Uterus (tissue), 4 donors: ENCODE results near the gene UBR2. TPM values are rescaled to one million over a fixed set of nuclear protein-coding genes. Genes with fewer than 3 reads are reported as not detected.
"Not testable (repeated sequence)": the region's sequence is repeated elsewhere in the genome, so short reads cannot be mapped to it uniquely, and the experiment has no call there.

Experiments used
- DNase-seq, 2 donors: peaks; one replicate each; pipeline ENCODE4 v3.0.0-alpha.2; 2019 to 2020
- H3K27ac ChIP-seq, 2 donors: fragments of 200-600 bp; sonication (generic); 1 replicate in 1 of 2; 2 replicates in 1 of 2; pipeline ENCODE4 v1.5.1; 2016 to 2018
- H3K27me3 ChIP-seq, 2 donors: fragments of 200-600 bp; sonication (generic); one replicate each; pipeline ENCODE4 v1.5.1; 2018 to 2019; ENCODE audit warnings: control low read depth in 1 of 2
- H3K36me3 ChIP-seq, 2 donors: fragments of 200-600 bp; sonication (generic); one replicate each; pipeline ENCODE4 v1.5.1; 2019; ENCODE audit warnings: control low read depth in 1 of 2
- H3K4me1 ChIP-seq, 2 donors: fragments of 200-600 bp; sonication (generic); one replicate each; pipeline ENCODE4 v1.5.1; 2018 to 2019; ENCODE audit warnings: control low read depth in 1 of 2
- H3K4me3 ChIP-seq, 2 donors: fragments of 200-600 bp; sonication (generic); 1 replicate in 1 of 2; 2 replicates in 1 of 2; pipeline ENCODE4 v1.5.1; 2018 to 2019; ENCODE audit warnings: mild to moderate bottlenecking in 1 of 2
- H3K9me3 ChIP-seq, 2 donors: fragments of 200-600 bp; sonication (generic); one replicate each; pipeline ENCODE4 v1.5.1; 2019; ENCODE audit warnings: control low read depth in 1 of 2
- POLR2A ChIP-seq, 2 donors: fragments of 450-650 bp; IDR thresholded peaks; one replicate each; pipeline ENCODE4 v1.6.1; 2016; ENCODE audit warnings: antibody characterized with exemption in 2 of 2, mild to moderate bottlenecking in 1 of 2, moderate library complexity in 1 of 2
- intact Hi-C: fragments of 100-400 bp; cut with DNase I; formaldehyde crosslinking; loops from one replicate; pipeline ENCODE4 v1.15.1; 2023; ENCODE audit warnings: low total_unique reads
- total RNA-seq, 4 donors: library from RNA; depleted of rRNA in 3 of 4; stranded (reverse); fragments of >200 nt in 3 of 4; gene quantifications; one replicate each; pipeline versions ENCODE4 v1.1.0 to v1.2.4, GENCODE V29; 2014 to 2023
- TF ChIP-seq, protein P1 (sequence below), 4 experiments: fragments of 200-600 bp in 2 of 4; fragments of 450-650 bp in 2 of 4; sonication (generic) in 2 of 4; IDR thresholded peaks; one replicate each; pipeline ENCODE4 v1.5.1; 2016 to 2019; ENCODE audit warnings: antibody characterized with exemption in 4 of 4, mild to moderate bottlenecking in 2 of 4, moderate library complexity in 1 of 4
- donor health status: DM: yes; HTN: yes; CAD: no.

UBR2 gene
- total RNA-seq, 4 donors from 2014 or later = 13.2 to 44.2 (median 29.5) TPM

DNA sequence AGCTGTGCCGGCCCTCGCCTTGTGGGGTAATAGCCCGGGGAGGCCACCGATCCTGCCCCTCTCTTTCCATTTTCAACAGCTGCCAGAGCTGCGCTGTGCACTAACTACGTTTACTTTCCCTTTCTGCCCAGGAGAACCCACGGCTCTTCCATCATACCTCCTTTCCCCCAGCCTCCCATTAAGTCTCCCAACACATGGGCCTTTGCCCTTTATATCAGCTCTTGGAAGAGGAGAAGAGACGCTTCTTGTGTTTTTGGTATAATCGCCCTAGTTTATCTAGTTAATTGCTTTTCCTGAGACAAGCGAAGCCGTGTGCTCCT lies 637 bp downstream of the UBR2 start:
- no peaks in the 10 kb centered on the region for H3K27me3 ChIP-seq
- peak overlapping the region; percentile 92 to 97 for H3K4me3 ChIP-seq
- intact Hi-C loops = no loop called here
- H3K9me3 ChIP-seq = no peaks in the 10 kb centered on the region
- H3K4me1 ChIP-seq = peaks cover 0 to 11% of the 10 kb centered on the region in 2 donors
- no peak for DNase-seq
- no peaks in the 10 kb centered on the region for H3K36me3 ChIP-seq
- peak overlapping the region; percentile 95 to 97 for H3K27ac ChIP-seq
- no peak for TF ChIP-seq POLR2A (IDR thresholded peaks at IDR 0.05)
- TF ChIP-seq, protein P1, sequence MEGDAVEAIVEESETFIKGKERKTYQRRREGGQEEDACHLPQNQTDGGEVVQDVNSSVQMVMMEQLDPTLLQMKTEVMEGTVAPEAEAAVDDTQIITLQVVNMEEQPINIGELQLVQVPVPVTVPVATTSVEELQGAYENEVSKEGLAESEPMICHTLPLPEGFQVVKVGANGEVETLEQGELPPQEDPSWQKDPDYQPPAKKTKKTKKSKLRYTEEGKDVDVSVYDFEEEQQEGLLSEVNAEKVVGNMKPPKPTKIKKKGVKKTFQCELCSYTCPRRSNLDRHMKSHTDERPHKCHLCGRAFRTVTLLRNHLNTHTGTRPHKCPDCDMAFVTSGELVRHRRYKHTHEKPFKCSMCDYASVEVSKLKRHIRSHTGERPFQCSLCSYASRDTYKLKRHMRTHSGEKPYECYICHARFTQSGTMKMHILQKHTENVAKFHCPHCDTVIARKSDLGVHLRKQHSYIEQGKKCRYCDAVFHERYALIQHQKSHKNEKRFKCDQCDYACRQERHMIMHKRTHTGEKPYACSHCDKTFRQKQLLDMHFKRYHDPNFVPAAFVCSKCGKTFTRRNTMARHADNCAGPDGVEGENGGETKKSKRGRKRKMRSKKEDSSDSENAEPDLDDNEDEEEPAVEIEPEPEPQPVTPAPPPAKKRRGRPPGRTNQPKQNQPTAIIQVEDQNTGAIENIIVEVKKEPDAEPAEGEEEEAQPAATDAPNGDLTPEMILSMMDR (IDR thresholded peaks at IDR 0.05) = no peak

DNA sequence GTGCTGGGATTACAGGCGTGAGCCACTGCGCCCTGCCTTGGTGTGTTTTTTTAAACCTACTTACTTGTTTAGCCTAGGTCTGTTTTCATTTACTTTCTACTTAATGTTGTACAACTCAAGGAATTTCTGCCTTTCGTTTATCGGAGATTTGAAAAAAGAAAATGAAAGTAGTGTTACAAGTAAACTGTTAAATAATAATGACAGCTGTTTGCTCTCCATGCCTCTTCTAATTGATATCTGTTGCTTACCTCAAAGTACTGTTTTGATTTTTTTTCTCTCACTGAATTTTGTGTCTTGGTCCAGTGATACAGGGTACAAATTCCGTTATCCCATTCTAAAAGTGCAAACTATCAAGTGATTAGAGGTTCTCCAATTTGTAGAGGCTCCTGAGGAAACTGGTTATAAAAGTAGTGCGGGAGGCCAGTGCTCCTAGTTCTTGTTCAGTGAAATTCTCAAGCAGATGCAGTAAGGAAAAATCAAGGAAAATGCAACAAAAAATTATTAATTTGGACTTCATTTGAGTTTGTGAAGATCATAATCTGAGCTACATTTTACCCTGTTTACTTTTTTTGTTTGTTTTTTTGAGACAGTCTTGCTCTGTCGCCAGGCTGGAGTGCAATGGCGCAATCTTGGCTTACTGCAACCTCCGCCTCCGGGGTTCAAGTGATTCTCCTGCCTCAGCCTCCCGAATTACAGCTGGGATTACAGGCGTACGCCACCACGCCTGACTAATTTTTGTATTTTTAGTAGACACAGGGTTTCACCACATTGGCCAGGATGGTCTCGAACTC lies 2.2 kb downstream of the UBR2 start:
- H3K27me3 ChIP-seq = no peaks in the 10 kb centered on the region
- H3K9me3 ChIP-seq = no peaks in the 10 kb centered on the region
- H3K36me3 ChIP-seq = no peaks in the 10 kb centered on the region
- intact Hi-C loops = no loop called here
- TF ChIP-seq, protein P1 (IDR thresholded peaks at IDR 0.05) = no peak
- TF ChIP-seq POLR2A (IDR thresholded peaks at IDR 0.05) = no peak
- H3K4me1 ChIP-seq = peaks cover 0 to 12% of the 10 kb centered on the region in 2 donors
- DNase-seq = no peak
- peak overlapping the region in 1 of 2 donors; percentile 92 for H3K4me3 ChIP-seq
- H3K27ac ChIP-seq = peak overlapping the region; percentile 95 to 97

DNA sequence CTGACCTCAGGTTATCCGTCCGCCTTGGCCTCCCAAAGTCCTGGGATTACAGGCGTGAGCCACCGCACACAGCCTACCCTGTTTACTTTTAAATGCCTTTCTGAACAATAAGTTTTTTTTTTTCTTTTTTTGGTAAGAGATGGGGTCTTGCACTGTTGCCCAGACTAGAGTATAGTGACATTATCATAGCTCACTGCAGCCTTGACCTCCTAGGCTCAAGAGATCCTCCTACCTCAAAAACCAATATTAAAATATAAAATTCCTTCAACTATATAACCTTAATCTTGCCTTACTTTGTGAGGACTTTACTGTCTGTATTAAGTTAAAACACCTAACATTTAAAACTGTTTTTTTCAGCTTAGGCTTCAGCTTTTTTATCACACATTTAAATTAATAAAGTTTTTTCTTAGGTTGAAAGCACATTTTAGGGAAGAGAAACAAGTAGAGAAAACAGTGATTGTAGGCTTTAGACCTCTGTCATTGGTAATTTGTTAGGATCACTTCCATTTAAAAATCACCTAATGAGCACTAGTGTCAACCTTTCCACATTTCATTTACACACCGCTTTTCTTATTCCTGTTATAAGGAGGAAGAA lies 2.9 kb downstream of the UBR2 start:
- no peak for TF ChIP-seq POLR2A (IDR thresholded peaks at IDR 0.05)
- TF ChIP-seq, protein P1 (IDR thresholded peaks at IDR 0.05) = no peak
- Histone ChIP-seq H3K4me3 (no peak overlapping the region), H3K9me3 (no peaks in the 10 kb centered on the region), H3K4me1 (peaks cover 0 to 12% of the 10 kb centered on the region in 2 donors), H3K27me3 (no peaks in the 10 kb centered on the region), H3K36me3 (no peaks in the 10 kb centered on the region), H3K27ac (no peak overlapping the region)
- intact Hi-C loops = no loop called here
- no peak for DNase-seq

DNA sequence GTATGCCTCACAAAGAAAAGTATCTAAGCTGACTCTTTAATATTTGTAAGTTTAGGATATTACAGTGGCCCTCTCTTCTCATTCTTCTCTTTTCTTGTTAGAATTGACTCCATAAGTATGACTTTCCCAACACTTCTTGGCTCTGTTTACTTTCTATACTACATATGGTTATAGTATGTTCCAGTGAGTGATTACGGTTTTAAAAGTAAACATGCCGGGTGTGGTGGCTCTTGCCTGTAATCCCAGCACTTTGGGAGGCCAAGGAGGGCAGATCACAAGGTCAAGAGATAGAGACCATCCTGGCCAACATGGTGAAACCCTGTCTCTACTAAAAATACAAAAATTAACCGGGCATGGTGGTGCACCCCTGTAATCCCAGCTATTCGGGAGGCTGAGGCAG lies 3.4 kb downstream of the UBR2 start:
- H3K36me3 ChIP-seq, H3K9me3 ChIP-seq, DNase-seq, H3K27ac ChIP-seq, H3K27me3 ChIP-seq, H3K4me3 ChIP-seq, intact Hi-C loops: not testable (repeated sequence)
- peaks cover 0 to 12% of the 10 kb centered on the region in 2 donors for H3K4me1 ChIP-seq

DNA sequence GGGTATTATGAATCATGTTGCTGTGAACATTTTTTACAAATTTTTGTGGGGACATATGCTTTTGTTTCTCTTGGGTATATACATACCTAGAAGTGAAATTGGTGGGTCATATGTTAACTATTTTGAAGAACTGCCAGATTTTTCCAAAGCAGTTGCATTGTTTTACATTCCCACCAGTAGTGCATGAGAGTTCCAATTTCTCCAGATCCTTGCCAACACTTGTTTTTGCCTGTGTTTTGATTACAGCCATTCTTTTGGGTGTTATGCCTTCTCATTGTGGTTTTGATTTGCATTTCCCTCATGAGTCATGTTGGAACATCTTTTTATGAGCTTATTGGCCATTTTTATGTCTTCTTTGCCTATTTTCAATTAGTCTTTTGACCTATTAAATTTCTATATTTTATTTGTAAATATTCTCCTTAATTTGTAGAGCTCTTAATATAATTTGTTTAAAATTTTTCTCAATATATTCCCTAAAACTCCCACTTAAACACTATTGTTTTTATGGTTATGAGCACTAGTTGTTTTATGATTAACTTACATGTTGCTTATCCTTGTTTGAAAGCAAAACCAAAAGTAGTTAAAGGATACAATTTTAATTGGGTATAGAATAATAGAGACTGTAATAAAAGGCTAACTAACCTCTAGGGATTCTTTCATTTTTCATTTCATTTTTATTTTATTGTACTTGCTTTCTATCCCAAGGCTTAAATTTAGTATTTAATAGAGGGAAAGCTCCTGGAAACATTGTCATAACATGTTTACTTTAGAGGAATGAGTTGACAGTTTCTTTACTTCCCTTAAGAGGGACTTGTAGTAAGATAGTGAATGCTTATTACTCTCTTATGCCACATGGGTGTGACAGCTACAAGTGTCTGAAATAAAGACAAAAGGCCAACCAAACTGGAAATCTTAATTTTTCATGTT lies 5.5 kb downstream of the UBR2 start:
- Histone ChIP-seq H3K27ac (no peak overlapping the region), H3K27me3 (no peaks in the 10 kb centered on the region), H3K4me3 (no peak overlapping the region), H3K4me1 (peaks cover 0 to 12% of the 10 kb centered on the region in 2 donors), H3K9me3 (no peaks in the 10 kb centered on the region), H3K36me3 (no peaks in the 10 kb centered on the region)
- no peak for TF ChIP-seq POLR2A (IDR thresholded peaks at IDR 0.05)
- TF ChIP-seq, protein P1 (IDR thresholded peaks at IDR 0.05) = no peak
- intact Hi-C loops = no loop called here
- DNase-seq = no peak
